ENCODE measurements around the gene TIGD3.

- TF ChIP-seq EZH2 (IDR thresholded peaks at IDR 0.05; ENCODE audit: low read length, missing control alignments) (no peak), CTCF (conservative IDR thresholded peaks at IDR 0.05 in 1 of 2, IDR thresholded peaks at IDR 0.05 in 1 of 2; ENCODE audit: low read depth in 1 of 2, low read length in 2 of 2) (no peak)
These were observed 45.5 kb upstream of the TIGD3 start for GRCh38 chr11:65309006-65309405.
